SK-N-SH (cell line): ENCODE data around the gene UBXN10.

ENCODE experiments used
- NFIC ChIP-seq: IDR thresholded peaks from 2 replicates; pipeline ENCODE4 v1.4.0; 2012; ENCODE audit warnings: borderline replicate concordance
- TF ChIP-seq, protein P1 (sequence below): fragments of 200-600 bp; sonication (generic); IDR thresholded peaks from 2 replicates; pipeline ENCODE4 v1.6.1; 2017; ENCODE audit warnings: antibody characterized with exemption, mild to moderate bottlenecking, moderate library complexity
- TF ChIP-seq, protein P2 (sequence below): IDR thresholded peaks from 2 replicates; pipeline ENCODE4 v1.4.0; 2012; ENCODE audit warnings: low read depth

DNA sequence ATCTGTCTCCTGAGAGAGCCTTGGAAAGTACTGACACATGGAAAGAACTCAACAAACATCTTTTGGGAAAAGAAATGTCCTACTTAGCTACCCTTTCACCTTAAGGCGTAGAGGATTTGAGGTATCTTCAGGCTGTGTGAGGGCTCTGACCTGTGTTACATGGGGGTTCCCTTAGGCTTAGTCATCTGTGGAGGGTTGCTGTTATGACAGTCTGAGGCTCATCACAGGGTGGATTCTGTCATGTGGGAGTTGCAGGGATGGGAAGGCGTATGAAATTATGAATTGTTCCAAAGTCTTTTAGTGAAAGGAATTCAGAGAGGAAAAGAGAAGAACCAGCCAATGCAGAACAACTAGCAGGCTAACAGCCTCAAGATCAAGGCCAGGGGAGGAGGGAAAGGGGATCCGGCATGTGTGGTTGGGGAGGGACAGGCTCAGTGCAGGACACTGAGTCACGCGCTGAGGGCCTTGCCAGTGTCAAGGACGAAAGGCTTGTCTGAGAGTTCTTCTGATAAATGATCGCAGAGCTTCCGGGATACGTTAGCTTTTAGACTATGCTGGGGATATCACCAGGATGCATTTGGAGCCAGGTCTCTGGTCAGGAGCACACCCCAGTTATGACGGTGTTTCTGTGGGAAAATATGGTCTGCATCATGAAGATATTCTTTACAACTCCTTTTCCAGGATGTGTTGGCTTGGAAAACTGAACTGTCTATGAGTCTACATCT, 25.0 kb downstream of the UBXN10 start:
- TF ChIP-seq, protein P1, sequence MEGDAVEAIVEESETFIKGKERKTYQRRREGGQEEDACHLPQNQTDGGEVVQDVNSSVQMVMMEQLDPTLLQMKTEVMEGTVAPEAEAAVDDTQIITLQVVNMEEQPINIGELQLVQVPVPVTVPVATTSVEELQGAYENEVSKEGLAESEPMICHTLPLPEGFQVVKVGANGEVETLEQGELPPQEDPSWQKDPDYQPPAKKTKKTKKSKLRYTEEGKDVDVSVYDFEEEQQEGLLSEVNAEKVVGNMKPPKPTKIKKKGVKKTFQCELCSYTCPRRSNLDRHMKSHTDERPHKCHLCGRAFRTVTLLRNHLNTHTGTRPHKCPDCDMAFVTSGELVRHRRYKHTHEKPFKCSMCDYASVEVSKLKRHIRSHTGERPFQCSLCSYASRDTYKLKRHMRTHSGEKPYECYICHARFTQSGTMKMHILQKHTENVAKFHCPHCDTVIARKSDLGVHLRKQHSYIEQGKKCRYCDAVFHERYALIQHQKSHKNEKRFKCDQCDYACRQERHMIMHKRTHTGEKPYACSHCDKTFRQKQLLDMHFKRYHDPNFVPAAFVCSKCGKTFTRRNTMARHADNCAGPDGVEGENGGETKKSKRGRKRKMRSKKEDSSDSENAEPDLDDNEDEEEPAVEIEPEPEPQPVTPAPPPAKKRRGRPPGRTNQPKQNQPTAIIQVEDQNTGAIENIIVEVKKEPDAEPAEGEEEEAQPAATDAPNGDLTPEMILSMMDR, result no peak
- TF ChIP-seq, protein P2, sequence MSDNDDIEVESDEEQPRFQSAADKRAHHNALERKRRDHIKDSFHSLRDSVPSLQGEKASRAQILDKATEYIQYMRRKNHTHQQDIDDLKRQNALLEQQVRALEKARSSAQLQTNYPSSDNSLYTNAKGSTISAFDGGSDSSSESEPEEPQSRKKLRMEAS, result no peak
- TF ChIP-seq NFIC, result no peak
